Skeletal muscle cell (primary cell): ENCODE results near the gene MANEAL.
"Not testable (repeated sequence)": the region's sequence is repeated elsewhere in the genome, so short reads cannot be mapped to it uniquely, and the experiment has no call there.

Experiments
- DNase-seq: peaks from one replicate; pipeline ENCODE4 v3.0.0-alpha.2; 2010; ENCODE audit warnings: low read depth
- H3K4me3 ChIP-seq: 2 replicates; pipeline ENCODE4 v1.5.1; 2011; ENCODE audit warnings: low read depth, mild to moderate bottlenecking, control low read depth, low read length, moderate library complexity

The MANEAL gene

DNA sequence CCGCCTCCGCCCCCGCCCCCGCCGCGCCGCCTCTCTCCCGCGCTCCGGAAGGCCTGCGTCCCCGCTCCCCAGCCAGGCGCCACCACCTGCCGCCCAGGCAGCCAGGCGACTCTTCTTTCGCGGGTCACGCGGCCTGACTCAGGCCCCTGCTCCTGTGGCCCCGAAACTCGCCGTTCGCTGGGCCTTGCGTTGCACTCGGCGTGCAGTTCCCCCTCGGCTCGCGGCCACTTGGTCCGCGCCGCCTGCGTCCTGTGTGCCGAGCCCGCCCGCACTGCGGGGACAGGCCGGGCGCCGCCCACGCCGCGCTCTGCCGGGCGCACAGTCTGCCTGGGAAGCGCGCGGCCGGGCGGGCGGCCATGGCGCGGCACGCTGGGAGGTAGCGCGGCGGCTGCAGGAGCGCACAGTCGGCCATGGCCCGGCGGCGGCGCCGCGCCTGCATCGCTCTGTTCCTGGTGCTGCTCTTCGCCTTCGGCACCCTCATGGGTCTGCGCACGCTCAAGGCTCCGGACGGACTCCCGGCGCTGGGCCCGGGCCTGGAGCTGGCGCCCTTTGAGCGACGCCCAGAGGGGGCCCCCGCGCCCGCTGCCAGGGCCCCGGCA is at the start of gene MANEAL:
Gene MANEAL, plus strand, starts transcription at position 75 of the 599 bp plus-strand sequence. Its CDS starts 336 bp downstream, at position 411.
- peak within 1 kb of the TSS; percentile 52 for H3K4me3 ChIP-seq
- DNase-seq: no peak

- H3K4me3 ChIP-seq: no peak overlapping the region
- DNase-seq: no peak
These were observed 46.8 kb upstream of the MANEAL start for GRCh38 chr1:37746806-37747205.

DNA sequence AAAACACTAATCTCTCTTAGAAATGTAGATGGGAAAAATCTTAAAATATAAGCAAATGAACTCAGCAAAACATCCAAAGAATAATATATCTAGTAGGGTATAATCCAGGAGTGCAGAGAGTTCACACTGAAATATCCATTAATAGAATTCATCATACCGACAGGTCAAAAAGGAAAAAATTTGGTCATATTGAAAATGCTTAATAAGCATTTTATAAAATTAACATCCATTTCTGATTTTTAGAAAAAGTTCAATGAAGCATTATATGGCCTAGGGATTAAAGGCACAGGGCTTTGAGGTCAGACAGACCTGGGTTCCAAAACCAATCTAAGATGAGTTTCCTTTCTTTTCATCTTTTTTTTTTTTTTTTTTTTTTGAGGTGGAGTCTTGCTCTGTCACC is 45.1 kb upstream of the MANEAL start:
- H3K4me3 ChIP-seq: no peak overlapping the region
- DNase-seq: no peak

- no peak overlapping the region for H3K4me3 ChIP-seq
- DNase-seq: no peak
These were observed 41.4 kb upstream of the MANEAL start for GRCh38 chr1:37752213-37752582.

DNA sequence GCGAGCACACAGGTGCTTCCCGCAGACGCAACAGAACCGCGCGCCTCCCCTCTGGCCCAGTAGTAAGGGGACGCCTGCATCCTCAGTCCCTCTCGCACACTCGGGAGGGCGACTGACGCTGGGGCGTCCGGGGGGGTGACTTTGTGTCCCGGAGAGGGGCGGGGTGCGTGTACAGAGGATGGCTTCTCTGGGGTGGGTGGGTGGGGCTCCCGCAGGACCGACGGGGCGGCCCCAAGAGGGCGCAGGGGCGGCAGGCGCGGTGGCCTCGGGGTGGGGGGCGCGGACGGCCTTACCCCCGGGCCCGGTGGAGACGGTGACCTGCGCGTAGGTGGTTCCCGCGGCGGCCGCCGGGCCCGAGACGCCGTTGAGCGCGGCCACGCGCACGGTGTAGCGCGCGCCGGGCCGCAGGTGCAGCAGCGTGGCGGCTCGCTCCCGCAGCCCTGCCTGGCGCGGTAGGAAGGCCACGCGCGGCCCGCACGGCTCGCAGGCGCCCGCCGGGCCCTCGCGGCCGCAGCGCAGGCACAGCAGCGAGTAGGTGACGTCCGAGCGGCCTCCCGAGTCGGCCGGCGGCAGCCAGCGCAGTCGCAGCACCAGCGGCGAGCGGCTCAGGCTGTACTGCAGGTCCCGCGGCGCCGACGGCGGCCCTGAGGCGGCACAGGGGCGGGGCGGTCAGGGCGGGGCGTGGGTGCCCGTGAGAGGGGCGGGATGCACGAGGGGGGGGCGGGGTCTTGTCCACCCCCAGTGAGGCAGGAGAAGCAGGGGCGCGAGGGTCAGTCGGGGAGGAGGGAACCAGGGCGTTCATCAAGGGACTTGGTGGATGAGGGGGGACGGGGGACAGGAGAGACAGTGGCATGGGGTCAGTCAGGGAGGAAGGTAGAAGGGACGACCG is 40.8 kb upstream of the MANEAL start:
- H3K4me3 ChIP-seq: no peak overlapping the region
- no peak for DNase-seq

DNA sequence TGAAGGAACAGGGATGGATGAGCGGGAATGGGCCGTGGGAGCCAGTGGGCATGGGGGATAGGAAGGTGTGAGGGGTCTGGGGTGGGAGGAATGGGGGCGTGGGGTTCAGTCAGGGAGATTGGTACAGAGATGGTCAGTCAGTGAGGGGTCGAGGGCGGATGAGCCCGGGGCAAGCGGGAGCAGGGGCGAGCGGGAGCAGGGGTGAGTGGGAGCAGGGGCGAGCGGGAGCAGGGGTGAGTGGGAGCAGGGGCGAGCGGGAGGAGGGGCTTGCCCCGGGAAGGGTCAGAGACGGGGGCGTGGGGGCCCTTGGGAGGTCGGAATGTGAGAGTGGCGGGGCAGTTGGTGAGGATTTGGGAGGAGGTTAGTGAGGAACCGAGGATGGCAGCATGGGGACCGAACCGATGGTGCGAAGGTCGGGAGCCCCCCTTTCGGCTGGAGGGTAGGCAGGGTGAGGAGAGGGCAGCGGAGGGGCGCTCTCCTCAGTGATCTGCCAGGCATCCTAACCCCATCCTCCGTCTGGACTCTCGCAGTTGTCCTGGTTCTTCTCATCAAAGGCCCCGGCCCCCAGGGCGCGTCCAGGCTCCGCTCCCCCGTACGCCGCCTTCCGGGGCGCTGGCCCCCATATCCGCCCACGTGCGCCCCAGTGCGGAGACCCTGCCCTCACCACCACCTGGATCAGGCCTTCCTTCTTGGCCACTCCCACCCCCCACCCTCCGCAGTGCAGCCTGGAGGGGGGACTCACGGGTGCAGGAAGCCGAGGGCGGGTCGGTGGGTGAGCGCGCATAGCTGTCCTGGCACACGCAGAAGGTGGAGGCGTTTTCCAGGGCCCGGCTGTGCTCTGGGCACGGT is 40.0 kb upstream of the MANEAL start:
- DNase-seq: no peak
- no peak overlapping the region for H3K4me3 ChIP-seq

GRCh38 chr1:37755290-37755689 is 38.4 kb upstream of the MANEAL start:
- no peak overlapping the region for H3K4me3 ChIP-seq
- DNase-seq: no peak

- DNase-seq: no peak
- H3K4me3 ChIP-seq: no peak overlapping the region
These were observed 37.6 kb upstream of the MANEAL start for GRCh38 chr1:37755951-37756560.

DNA sequence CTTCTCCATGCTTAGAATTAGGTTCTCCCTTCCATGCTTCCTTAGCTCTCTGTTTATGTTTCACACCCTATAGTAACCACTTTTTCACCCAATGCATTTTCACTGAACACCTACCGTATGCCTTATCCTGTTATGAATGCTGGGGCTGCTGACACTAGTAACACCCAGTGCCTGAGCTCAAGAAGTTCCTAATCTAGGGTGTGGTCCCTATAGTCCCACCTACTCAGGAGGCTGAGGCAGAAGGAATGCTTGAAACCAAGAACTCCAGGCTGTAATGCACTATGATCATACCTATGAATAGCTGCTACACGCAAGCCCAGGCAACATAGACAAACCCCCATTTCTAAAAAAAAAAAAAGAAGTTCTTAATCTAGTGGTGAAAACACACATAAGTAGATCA is 34.2 kb upstream of the MANEAL start:
- no peak overlapping the region for H3K4me3 ChIP-seq
- no peak for DNase-seq

- H3K4me3 ChIP-seq: no peak overlapping the region
- DNase-seq: no peak
These were observed 32.1 kb upstream of the MANEAL start for GRCh38 chr1:37761416-37762095.

DNA sequence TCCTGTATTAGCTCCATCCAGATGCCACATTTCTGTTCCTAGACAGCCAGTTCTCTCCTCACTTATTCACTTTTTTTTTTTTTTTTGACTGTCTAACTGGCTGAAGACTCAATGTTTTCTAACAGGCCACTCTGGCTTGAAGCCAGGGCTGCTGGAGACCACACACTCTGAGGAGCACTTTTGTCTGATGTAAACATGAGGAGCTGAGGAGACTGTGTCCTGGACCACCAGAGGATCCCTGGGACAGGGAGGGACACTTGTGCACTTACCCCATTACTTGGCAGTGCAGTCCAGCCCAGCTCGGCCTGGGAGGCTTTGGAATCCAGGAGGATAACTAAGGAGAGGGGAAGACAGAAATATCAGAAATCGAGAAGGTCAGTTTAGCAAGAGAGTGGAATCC is 31.1 kb upstream of the MANEAL start:
- no peak for DNase-seq
- no peak overlapping the region for H3K4me3 ChIP-seq

DNA sequence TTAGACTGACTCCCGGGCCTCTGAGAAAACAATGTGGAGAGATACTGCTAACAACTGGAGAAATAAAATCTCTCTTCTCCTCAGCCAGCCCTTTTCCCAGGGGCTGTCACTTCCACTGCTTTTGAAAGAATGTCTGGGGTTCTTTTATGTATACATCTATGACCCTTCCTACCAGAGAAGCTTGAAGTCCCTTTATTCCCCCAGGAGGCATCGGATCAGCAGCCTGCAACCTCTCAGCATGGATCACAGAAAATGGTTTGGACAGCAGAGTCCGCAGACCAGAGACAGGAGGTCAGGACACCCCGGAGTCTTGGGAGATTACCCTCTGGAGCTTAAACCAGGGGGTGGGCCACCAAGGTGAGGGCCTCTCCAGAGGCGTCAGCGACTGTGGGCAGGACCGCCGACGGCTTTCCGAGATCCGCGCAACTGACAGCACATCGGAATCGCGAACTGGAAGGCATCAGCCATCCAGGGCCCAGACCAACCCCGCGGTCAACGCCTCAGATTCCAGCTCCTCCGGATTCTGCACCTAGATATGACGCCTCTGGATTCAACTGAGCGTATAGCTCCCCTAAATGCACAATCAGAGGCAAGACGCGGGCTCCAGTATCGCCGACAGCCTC is 29.7 kb upstream of the MANEAL start:
- no peak for DNase-seq
- H3K4me3 ChIP-seq: no peak overlapping the region

GRCh38 chr1:37764414-37764825 is 29.2 kb upstream of the MANEAL start:
- DNase-seq: no peak
- no peak overlapping the region for H3K4me3 ChIP-seq

GRCh38 chr1:37764888-37765441 is 28.7 kb upstream of the MANEAL start, which contains the start of gene EPHA10:
EPHA10 (minus strand) TSS chr1:37765120; CDS start chr1:37765066, 54 bp downstream.
- H3K4me3 ChIP-seq: no peak within 1 kb of the TSS

DNA sequence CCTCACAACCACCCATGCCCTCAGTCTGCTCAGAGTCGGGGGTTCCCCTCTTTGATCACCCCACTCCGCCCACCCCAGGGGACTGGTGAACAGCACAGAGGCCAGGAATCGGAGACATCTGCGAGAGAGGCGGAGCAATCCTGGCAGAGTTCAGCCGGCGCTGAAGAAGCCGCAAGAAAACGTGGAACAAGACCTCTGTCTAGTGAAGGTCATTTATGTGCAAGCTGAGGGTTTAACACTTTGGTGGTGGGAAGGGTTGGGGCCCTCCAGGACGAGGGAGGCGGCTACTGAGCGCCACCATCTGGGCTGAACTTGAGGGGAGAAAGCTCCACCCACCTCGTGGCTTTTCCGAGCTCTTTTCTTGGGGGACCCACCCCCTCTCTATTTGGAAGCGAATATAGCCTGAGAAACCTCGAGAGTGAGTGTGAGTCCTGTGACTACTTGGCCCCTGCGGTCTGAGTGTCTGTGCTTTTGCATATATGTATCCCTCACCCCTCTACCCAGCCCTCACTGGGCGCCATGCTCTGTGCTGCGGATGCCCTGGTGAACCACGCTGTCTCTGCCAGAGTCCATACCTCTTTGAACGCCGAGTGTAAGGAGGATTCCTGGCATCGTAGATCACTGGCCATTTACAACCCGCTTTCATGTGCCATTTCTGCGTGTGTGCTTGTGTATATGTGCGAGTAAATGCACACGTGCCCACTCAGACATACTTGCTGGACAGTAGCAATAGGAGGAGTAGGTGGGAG is 27.6 kb upstream of the MANEAL start:
- no peak overlapping the region for H3K4me3 ChIP-seq

More at GRCh38 chr1:37764888-37765441, 28.7 kb upstream of the MANEAL start, which contains the start of gene EPHA10:
- DNase-seq: no peak

DNA sequence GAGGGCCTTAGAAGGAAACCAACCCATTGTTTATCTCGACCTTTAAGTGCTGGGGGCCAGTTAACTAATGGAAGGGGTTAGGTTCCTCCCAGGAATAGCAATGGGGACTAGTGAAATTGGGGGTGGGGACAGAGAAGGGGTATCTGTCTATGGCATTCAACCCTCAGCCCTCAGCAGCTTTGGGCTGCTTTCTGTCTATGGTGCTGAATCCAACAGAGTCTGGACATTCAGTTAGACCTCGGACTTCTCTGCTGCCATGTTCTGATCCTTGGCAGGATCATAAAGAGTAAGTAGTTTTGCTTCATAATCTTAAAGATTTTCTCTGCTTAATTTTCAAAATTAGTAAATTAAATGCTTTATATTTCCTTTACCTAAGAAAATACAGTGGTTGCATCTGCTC is 26.2 kb upstream of the MANEAL start:
- no peak overlapping the region for H3K4me3 ChIP-seq
- no peak for DNase-seq

More for the DNA sequence above, 27.6 kb upstream of the MANEAL start:
- DNase-seq: no peak

- not testable (repeated sequence) for DNase-seq, H3K4me3 ChIP-seq
These were observed 22.2 kb upstream of the MANEAL start for GRCh38 chr1:37771440-37771839.
